ENCODE data around the gene TTLL7. TPM values are rescaled to one million over a fixed set of nuclear protein-coding genes. Genes with fewer than 3 reads are reported as not detected.

Gene TTLL7
- total and polyA plus RNA-seq, 9 of the 15 experiments (the other 6 are each of a cell fraction or from before 2014, with no cell fraction given) = 0.63 to 2.6 (median 1.7) TPM

GRCh38 chr1:84037758-84038611, 39.1 kb upstream of the TTLL7 start:
- Histone ChIP-seq H4K20me1 (replicated peaks; ENCODE audit: control insufficient read depth, insufficient read depth, low read length) (no peaks in the 10 kb centered on the region), H2AFZ (ENCODE audit: low read depth, low read length) (no peak overlapping the region), H3K27me3 (ENCODE audit: control insufficient read depth in 2 of 2, insufficient read depth in 2 of 2, low read length in 2 of 2) (no peaks in the 10 kb centered on the region), H3K79me2 (ENCODE audit: control insufficient read depth, insufficient read depth, low read length) (no peaks in the 10 kb centered on the region), H3K27ac (ENCODE audit: extremely low read depth, low read depth, low read length) (no peak overlapping the region), H3K9me1 (ENCODE audit: control insufficient read depth, insufficient read depth, low read length) (no peaks in the 10 kb centered on the region), H3K4me3 (no peak overlapping the region), H3K36me3 (ENCODE audit: control insufficient read depth, insufficient read depth, low read length) (no peaks in the 10 kb centered on the region), H3K9me3 (replicated peaks; ENCODE audit: control insufficient read depth, insufficient read depth, low read depth, low read length) (no peaks in the 10 kb centered on the region), H3K4me1 (replicated peaks in 1 of 2; ENCODE audit: control insufficient read depth in 2 of 2, insufficient read depth in 2 of 2, low read length in 2 of 2) (no peaks in the 10 kb centered on the region), H3K4me2 (ENCODE audit: insufficient read depth, low read length) (no peak overlapping the region), H3K9ac (ENCODE audit: insufficient read depth in 1 of 2, low read depth in 2 of 2, low read length in 2 of 2) (no peak overlapping the region)
- BruUV-seq (replicated peaks) = no TSS peak
- in situ Hi-C loops (cut with MboI) (no loop called here), intact Hi-C loops (cut with micrococcal nuclease) (no loop called here)
- DNase-seq (ENCODE audit: extremely low read depth in 1 of 4, low spot score in 3 of 4) (no peak), ATAC-seq (no peak), FAIRE-seq (peak; percentile 11)
- ChIA-PET CTCF (ENCODE audit: low intra/inter-chr PET ratio) (no interaction called here), POLR2A (no interaction called here)
- TF ChIP-seq CLOCK (CRISPR knock-in tag; IDR thresholded peaks at IDR 0.05; ENCODE audit: borderline replicate concordance) (no peak), ZNF551 (CRISPR knock-in tag; IDR thresholded peaks at IDR 0.05) (no peak), TAF9B (IDR thresholded peaks at IDR 0.05; ENCODE audit: partially characterized antibody) (no peak), PTBP1 (IDR thresholded peaks at IDR 0.05; ENCODE audit: low read depth, low read length) (no peak), EWSR1 (IDR thresholded peaks at IDR 0.05; ENCODE audit: borderline replicate concordance, low read depth, partially characterized antibody) (no peak), NELFE (IDR thresholded peaks at IDR 0.05; ENCODE audit: insufficient read depth, insufficient read length) (no peak), RAD51 (IDR thresholded peaks at IDR 0.05; ENCODE audit: borderline replicate concordance, low read depth) (no peak), JUND (IDR thresholded peaks at IDR 0.05; ENCODE audit: borderline replicate concordance, low read depth, low read length) (no peak), JUND (tag; IDR thresholded peaks at IDR 0.05; ENCODE audit: borderline replicate concordance, low read depth, low read length) (no peak), MEIS2 (IDR thresholded peaks at IDR 0.05; ENCODE audit: partially characterized antibody) (no peak)
- TF ChIP-seq, protein P1, sequence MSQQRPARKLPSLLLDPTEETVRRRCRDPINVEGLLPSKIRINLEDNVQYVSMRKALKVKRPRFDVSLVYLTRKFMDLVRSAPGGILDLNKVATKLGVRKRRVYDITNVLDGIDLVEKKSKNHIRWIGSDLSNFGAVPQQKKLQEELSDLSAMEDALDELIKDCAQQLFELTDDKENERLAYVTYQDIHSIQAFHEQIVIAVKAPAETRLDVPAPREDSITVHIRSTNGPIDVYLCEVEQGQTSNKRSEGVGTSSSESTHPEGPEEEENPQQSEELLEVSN (IDR thresholded peaks at IDR 0.05; ENCODE audit: borderline replicate concordance in 1 of 2, extremely low read depth in 1 of 2, insufficient read depth in 1 of 2, insufficient read length in 1 of 2, low read depth in 1 of 2, low read length in 1 of 2, poor library complexity in 1 of 2, severe bottlenecking in 1 of 2) = no peak
- TF ChIP-seq, protein P2, sequence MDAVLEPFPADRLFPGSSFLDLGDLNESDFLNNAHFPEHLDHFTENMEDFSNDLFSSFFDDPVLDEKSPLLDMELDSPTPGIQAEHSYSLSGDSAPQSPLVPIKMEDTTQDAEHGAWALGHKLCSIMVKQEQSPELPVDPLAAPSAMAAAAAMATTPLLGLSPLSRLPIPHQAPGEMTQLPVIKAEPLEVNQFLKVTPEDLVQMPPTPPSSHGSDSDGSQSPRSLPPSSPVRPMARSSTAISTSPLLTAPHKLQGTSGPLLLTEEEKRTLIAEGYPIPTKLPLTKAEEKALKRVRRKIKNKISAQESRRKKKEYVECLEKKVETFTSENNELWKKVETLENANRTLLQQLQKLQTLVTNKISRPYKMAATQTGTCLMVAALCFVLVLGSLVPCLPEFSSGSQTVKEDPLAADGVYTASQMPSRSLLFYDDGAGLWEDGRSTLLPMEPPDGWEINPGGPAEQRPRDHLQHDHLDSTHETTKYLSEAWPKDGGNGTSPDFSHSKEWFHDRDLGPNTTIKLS (IDR thresholded peaks at IDR 0.05; ENCODE audit: borderline replicate concordance, low read depth) = no peak
- WGBS (ENCODE audit: insufficient coverage, low coverage, missing lambda C conversion rate) = 7% methylated on average over 9 of the region's 9 CpGs
